Peyer's patch (tissue), 4 donors: ENCODE data around the gene TMEM135.

ENCODE experiments used
- CTCF ChIP-seq, 6 experiments: fragments of 450-650 bp in 4 of 6; fragments of 200-600 bp in 2 of 6; sonication (generic) in 1 of 6; IDR thresholded peaks; one replicate each; pipeline ENCODE4 v1.5.1; 2017 to 2019; ENCODE audit warnings: antibody characterized with exemption in 6 of 6, mild to moderate bottlenecking in 3 of 6, moderate library complexity in 1 of 6
- POLR2A ChIP-seq, 2 donors: fragments of 450-650 bp; IDR thresholded peaks; one replicate each; pipeline ENCODE4 v1.5.1; 2017; ENCODE audit warnings: antibody characterized with exemption in 2 of 2, mild to moderate bottlenecking in 2 of 2, moderate library complexity in 2 of 2

- TF ChIP-seq POLR2A (IDR thresholded peaks at IDR 0.05) (no peak), CTCF (IDR thresholded peaks at IDR 0.05) (no peak)
Measured at GRCh38 chr11:87137711-87138110, 100.0 kb downstream of the TMEM135 start.
